ENCODE results near the gene IL32.

DNA sequence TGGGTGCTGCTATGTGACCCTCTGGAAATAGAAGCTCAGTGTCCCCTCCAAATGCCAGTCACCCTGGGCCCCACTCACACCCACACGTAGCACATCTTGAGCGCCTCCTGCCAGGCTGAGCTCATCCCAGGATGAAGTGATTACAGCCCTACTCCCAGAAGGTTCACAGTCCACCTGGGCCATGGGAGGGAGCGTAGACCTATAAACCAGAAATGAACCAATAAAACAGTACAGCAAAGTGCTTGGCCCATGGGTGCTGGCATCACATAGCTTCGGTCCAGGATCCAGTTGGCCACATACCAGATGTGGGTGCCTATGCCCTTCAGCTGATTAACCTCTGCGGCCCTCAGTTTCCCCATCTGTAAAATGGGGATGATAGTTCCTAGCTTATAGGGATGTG lies 26.5 kb upstream of the IL32 start:
- TF ChIP-seq, protein P1, sequence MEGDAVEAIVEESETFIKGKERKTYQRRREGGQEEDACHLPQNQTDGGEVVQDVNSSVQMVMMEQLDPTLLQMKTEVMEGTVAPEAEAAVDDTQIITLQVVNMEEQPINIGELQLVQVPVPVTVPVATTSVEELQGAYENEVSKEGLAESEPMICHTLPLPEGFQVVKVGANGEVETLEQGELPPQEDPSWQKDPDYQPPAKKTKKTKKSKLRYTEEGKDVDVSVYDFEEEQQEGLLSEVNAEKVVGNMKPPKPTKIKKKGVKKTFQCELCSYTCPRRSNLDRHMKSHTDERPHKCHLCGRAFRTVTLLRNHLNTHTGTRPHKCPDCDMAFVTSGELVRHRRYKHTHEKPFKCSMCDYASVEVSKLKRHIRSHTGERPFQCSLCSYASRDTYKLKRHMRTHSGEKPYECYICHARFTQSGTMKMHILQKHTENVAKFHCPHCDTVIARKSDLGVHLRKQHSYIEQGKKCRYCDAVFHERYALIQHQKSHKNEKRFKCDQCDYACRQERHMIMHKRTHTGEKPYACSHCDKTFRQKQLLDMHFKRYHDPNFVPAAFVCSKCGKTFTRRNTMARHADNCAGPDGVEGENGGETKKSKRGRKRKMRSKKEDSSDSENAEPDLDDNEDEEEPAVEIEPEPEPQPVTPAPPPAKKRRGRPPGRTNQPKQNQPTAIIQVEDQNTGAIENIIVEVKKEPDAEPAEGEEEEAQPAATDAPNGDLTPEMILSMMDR (IDR thresholded peaks at IDR 0.05), result no peak
- TF ChIP-seq POLR2A (IDR thresholded peaks at IDR 0.05), result peak; percentile 58
